SK-N-SH (cell line): ENCODE measurements around the gene RABL2A. TPM values are rescaled to one million over a fixed set of nuclear protein-coding genes. Genes with fewer than 3 reads are reported as not detected.
"Not testable (repeated sequence)": the region's sequence is repeated elsewhere in the genome, so short reads cannot be mapped to it uniquely, and the experiment has no call there.

Experiments used
- CTCF ChIA-PET: fragments of 300-600, 350-600 bp; formaldehyde crosslinking; extraction: SDS; loops from one replicate; lab custom pipeline; 2021; lab: Yijun Ruan, JAX
- POLR2A ChIA-PET: fragments of 350-600 bp; sonication (Branson Sonifier 250); formaldehyde crosslinking; extraction: SDS; loops from one replicate; lab custom pipeline; 2020; ENCODE audit warnings: antibody characterized with exemption, inconsistent platforms; lab: Yijun Ruan, JAX
- DNase-seq: peaks from one replicate; pipeline ENCODE4 v3.0.0; 2012
- H2AFZ ChIP-seq: fragments of 200-600 bp; sonication (generic); 2 replicates; pipeline ENCODE4 v1.8.1; 2016; ENCODE audit warnings: antibody characterized with exemption, mild to moderate bottlenecking, low read depth
- H3F3A ChIP-seq: fragments of 200-600 bp; sonication (generic); replicated peaks from 2 replicates; pipeline ENCODE3; 2016; ENCODE audit warnings: antibody characterized with exemption, mild to moderate bottlenecking; ENCODE audit not compliant: insufficient read depth
- H3K27ac ChIP-seq, 2 experiments: fragments of 200-500 bp in 1 of 2; fragments of 200-600 bp in 1 of 2; sonication (Bioruptor generic) in 1 of 2; sonication (generic), shearing (Covaris generic) in 1 of 2; 2 replicates each; pipeline versions ENCODE4 v1.5.1 to v1.6.1; 2014 to 2016; ENCODE audit warnings: low read depth in 2 of 2, inconsistent platforms in 1 of 2, low read length in 1 of 2, mild to moderate bottlenecking in 1 of 2, mixed read lengths in 1 of 2
- H3K27me3 ChIP-seq: fragments of 200-600 bp; sonication (generic), shearing (Covaris generic); 2 replicates; pipeline ENCODE4 v1.6.1; 2016; ENCODE audit warnings: mixed run types; ENCODE audit not compliant: insufficient read depth
- H3K36me3 ChIP-seq, 2 experiments: fragments of 200-500 bp in 1 of 2; fragments of 200-600 bp in 1 of 2; sonication (Bioruptor generic) in 1 of 2; sonication (generic) in 1 of 2; replicated peaks in 1 of 2; 2 replicates each; pipeline versions ENCODE3 to v1.5.1; 2014 to 2016; ENCODE audit warnings: low read length in 1 of 2, mild to moderate bottlenecking in 1 of 2; ENCODE audit not compliant: insufficient read depth in 2 of 2, control insufficient read depth in 1 of 2
- H3K4me1 ChIP-seq, 2 experiments: fragments of 200-500 bp in 1 of 2; fragments of 200-600 bp in 1 of 2; sonication (Bioruptor generic) in 1 of 2; sonication (generic), shearing (Covaris generic) in 1 of 2; 2 replicates each; pipeline versions ENCODE4 v1.5.1 to v1.6.1; 2014 to 2016; ENCODE audit warnings: low read depth in 1 of 2, low read length in 1 of 2, mixed run types in 1 of 2; ENCODE audit not compliant: insufficient read depth in 2 of 2, control insufficient read depth in 1 of 2
- H3K4me2 ChIP-seq: fragments of 200-600 bp; sonication (generic), shearing (Covaris generic); 2 replicates; pipeline ENCODE4 v1.6.1; 2017; ENCODE audit warnings: mixed run types
- H3K4me3 ChIP-seq, 2 experiments: fragments of 200-500 bp in 1 of 2; fragments of 200-600 bp in 1 of 2; sonication (Bioruptor generic) in 1 of 2; sonication (generic), shearing (Covaris generic) in 1 of 2; 2 replicates each; pipeline versions ENCODE4 v1.5.1 to v1.8.1; 2014 to 2016; ENCODE audit warnings: low read depth in 2 of 2, inconsistent platforms in 1 of 2, low read length in 1 of 2, mild to moderate bottlenecking in 1 of 2, mixed read lengths in 1 of 2, moderate library complexity in 1 of 2
- H3K79me2 ChIP-seq: fragments of 200-600 bp; sonication (generic); 2 replicates; pipeline ENCODE4 v1.8.1; 2017; ENCODE audit warnings: mild to moderate bottlenecking; ENCODE audit not compliant: insufficient read depth
- H3K9ac ChIP-seq: fragments of 200-600 bp; sonication (generic); 2 replicates; pipeline ENCODE4 v1.6.1; 2017; ENCODE audit warnings: mixed run types
- H3K9me2 ChIP-seq: fragments of 200-600 bp; sonication (generic); 2 replicates; pipeline ENCODE4 v1.6.1; 2017; ENCODE audit warnings: mixed run types
- H3K9me3 ChIP-seq: fragments of 200-600 bp; sonication (generic); 2 replicates; pipeline ENCODE4 v1.6.1; 2017; ENCODE audit warnings: mixed run types, mild to moderate bottlenecking, moderate library complexity
- H4K20me1 ChIP-seq: fragments of 200-600 bp; sonication (generic); 2 replicates; pipeline ENCODE4 v1.6.1; 2017; ENCODE audit warnings: mild to moderate bottlenecking, mixed run types; ENCODE audit not compliant: insufficient read depth
- WGBS: methylation state at CpG from one replicate; pipeline ENCODE4 v1.1.6; 2017; ENCODE audit warnings: low lambda C conversion rate; 5-methylcytosine and 5-hydroxymethylcytosine counted together
- polyA plus RNA-seq, 3 experiments: library from polyadenylated mRNA; depleted of rRNA; stranded (reverse); fragments of >200 nt; gene quantifications; 2 replicates each; pipeline ENCODE4 v1.2.3, GENCODE V29; 2012

RABL2A gene
- polyA plus RNA-seq, 1 of the 3 experiments (the other 2 are of a cell fraction): 26.4 TPM

DNA sequence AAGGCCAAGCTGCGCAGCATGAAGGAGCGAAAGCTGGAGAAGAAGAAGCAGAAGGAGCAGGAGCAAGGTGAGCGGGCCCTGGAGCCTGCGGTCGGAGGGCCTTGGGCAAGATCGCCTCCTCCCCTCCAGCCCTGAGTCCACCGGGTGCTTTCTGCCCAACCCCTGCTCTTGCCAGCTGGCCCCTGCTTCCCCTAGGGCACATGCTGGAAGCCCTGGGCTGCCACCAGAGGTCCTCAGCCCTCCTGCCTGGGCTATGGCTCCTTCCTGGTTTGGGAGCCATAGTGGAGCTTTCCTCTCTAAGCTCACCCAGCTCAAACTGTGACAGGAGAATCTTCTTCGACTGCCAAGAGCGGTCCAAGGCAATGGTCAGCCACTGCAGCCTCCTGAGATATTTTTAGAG lies 29.5 kb upstream of the RABL2A start:
- H3K9me2 ChIP-seq, CTCF ChIA-PET, H3K4me1 ChIP-seq, H3K79me2 ChIP-seq, POLR2A ChIA-PET, H3K9ac ChIP-seq, H4K20me1 ChIP-seq, H3F3A ChIP-seq, H3K36me3 ChIP-seq, H2AFZ ChIP-seq, H3K27me3 ChIP-seq, H3K27ac ChIP-seq, H3K9me3 ChIP-seq, H3K4me3 ChIP-seq, DNase-seq, H3K4me2 ChIP-seq: not testable (repeated sequence)
- WGBS: no CpG with 5 or more reads among the region's 9 CpGs

DNA sequence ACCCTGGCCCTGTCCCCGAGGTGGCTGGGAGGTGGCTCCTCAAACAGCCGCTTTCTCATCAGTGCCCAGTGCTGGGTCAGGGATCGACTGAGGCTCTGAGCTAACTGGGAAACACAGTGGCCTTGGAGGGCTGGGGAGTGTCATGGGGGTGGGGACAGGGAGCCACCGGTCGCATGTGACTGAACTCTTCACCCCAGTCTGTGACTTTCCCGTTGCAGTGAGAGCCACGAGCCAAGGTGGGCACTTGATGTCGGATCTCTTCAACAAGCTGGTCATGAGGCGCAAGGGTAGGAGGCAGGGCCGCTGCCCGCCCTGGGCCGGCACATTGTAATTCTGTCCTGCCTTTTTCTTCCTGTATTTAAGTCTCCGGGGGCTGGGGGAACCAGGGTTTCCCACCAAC lies 28.9 kb upstream of the RABL2A start:
- H3K79me2 ChIP-seq, H3K27me3 ChIP-seq, H3K9me3 ChIP-seq, H3K27ac ChIP-seq, H3F3A ChIP-seq, H3K4me2 ChIP-seq, H3K9ac ChIP-seq, H3K9me2 ChIP-seq, H3K4me1 ChIP-seq, POLR2A ChIA-PET, DNase-seq, H3K4me3 ChIP-seq, CTCF ChIA-PET, H2AFZ ChIP-seq, H3K36me3 ChIP-seq, H4K20me1 ChIP-seq: not testable (repeated sequence)
- WGBS: 92% methylated on average over 12 of the region's 13 CpGs

DNA sequence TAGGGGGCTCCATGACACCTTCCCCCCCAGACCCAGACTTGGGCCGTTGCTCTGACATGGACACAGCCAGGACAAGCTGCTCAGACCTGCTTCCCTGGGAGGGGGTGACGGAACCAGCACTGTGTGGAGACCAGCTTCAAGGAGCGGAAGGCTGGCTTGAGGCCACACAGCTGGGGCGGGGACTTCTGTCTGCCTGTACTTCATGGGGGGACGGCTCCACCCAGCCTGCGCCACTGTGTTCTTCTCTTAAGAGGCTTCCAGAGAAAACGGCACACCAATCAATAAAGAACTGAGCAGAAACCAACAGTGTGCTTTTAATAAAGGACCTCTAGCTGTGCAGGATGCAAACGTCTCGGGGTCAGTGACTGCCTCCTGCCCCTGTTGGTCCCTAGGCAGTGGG lies 28.3 kb upstream of the RABL2A start:
- 95% methylated on average over 4 of the region's 9 CpGs for WGBS
- H3K4me1 ChIP-seq, H3K79me2 ChIP-seq, CTCF ChIA-PET, DNase-seq, H3K4me2 ChIP-seq, H3K9me2 ChIP-seq, H2AFZ ChIP-seq, H3K27ac ChIP-seq, H3K4me3 ChIP-seq, POLR2A ChIA-PET, H3K9ac ChIP-seq, H3F3A ChIP-seq, H3K27me3 ChIP-seq, H3K36me3 ChIP-seq, H4K20me1 ChIP-seq, H3K9me3 ChIP-seq: not testable (repeated sequence)

DNA sequence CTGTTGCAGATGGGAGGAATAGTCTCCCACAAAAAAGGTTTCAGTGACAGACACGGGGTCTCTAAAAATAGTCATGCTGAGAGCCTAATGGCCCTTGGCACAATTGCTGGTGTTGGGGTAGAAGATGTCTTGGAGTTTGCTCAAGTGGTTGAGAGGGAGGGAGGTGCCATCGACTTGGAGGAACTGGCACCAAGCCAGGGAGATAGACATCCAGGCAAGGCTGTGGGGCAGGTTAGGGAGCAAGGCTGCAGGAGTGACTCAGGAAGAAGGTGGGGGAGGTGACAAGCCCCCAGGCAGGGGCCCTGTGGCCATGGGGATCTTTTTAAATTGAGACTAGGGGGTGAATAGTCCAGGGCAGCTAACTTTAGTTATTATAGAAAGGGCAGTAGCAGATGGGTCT lies 27.9 kb upstream of the RABL2A start:
- H4K20me1 ChIP-seq, H3K9me2 ChIP-seq, H3K9me3 ChIP-seq, H3F3A ChIP-seq, H3K27ac ChIP-seq, H3K79me2 ChIP-seq, H3K9ac ChIP-seq, CTCF ChIA-PET, H3K36me3 ChIP-seq, H3K4me2 ChIP-seq, H3K27me3 ChIP-seq, H3K4me1 ChIP-seq, H3K4me3 ChIP-seq, H2AFZ ChIP-seq, DNase-seq, POLR2A ChIA-PET: not testable (repeated sequence)
- 43% methylated on average over 1 of the region's 2 CpGs for WGBS
